Brain microvascular endothelial cell (primary cell): ENCODE data around the gene PKN3.
A peak's percentile ranks its signal among the peaks of the same experiment; 100 is the strongest.

Experiments
- DNase-seq: peaks from one replicate; pipeline ENCODE4 v3.0.0-alpha.2; 2020
- H3K27ac ChIP-seq: fragments of 250-450 bp; sonication (Bioruptor Pico); 2 replicates; pipeline ENCODE4 v1.5.1; 2020; ENCODE audit warnings: mild to moderate bottlenecking, moderate library complexity
- H3K27me3 ChIP-seq: fragments of 250-450 bp; sonication (Bioruptor Pico); replicated peaks from 2 replicates; pipeline ENCODE4 v1.5.1; 2020; ENCODE audit warnings: mild to moderate bottlenecking
- H3K36me3 ChIP-seq: fragments of 250-450 bp; sonication (Bioruptor Pico); replicated peaks from 2 replicates; pipeline ENCODE4 v1.5.1; 2020; ENCODE audit warnings: mild to moderate bottlenecking
- H3K4me3 ChIP-seq: 2 replicates; pipeline ENCODE4 v1.5.1; 2011; ENCODE audit warnings: low read depth, mild to moderate bottlenecking, control low read depth, low read length, moderate library complexity
- CTCF ChIP-seq: IDR thresholded peaks from 2 replicates; pipeline ENCODE4 v1.5.1; 2011; ENCODE audit warnings: low read depth, mild to moderate bottlenecking, moderate library complexity, low read length, control low read depth, inconsistent platforms; ENCODE audit errors: missing control alignments
- in situ Hi-C: cut with HindIII; loops from 2 replicates; pipeline ENCODE4 v1.10.0; 2017; ENCODE audit warnings: low sequenced_read_pairs, low pct_ligation_motif_present

Gene PKN3

DNA sequence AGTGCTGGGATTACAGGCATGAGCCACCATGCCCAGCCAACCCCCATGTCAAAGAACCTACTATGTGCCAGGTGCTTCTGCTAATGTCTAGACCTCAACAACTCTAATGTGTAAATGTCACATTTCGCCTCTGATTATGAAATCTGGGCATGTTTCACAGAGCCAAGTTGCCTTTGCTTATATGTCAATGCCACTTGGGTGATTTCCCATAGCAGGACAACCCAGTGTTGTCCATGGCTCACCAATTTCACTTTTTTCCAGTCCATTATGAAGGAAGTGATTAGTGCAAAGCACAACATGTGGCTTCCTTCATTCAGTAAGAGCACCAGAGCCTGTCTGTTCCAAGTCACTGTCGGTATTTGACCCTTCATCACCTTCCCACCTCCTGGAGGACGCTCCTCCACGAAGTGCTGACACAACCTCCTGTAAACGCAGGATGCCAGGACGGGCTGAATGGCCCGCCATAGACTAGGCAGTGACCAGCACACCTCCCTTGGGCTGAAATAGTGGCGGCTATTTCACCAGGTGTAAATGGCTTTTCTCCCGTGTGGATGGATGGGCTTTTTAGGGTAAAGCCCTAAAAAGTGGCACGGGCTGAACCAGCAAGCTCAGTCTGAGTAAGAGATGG, 962 bp upstream of the PKN3 start:
- DNase-seq, result no peak
- H3K36me3 ChIP-seq, result peaks cover 11% of the 10 kb centered on the region

GRCh38 chr9:128702949-128703615, 779 bp downstream of the PKN3 start:
- no peak overlapping the region for H3K27ac ChIP-seq
- peak; percentile 3 for TF ChIP-seq CTCF
- DNase-seq, result no peak
- peak overlapping the region; percentile 66 for H3K4me3 ChIP-seq
- H3K36me3 ChIP-seq, result no peaks in the 10 kb centered on the region
- no peaks in the 10 kb centered on the region for H3K27me3 ChIP-seq
- in situ Hi-C loops, result no loop called here

More for the DNA sequence above, 962 bp upstream of the PKN3 start:
- no peak overlapping the region for H3K4me3 ChIP-seq
- H3K27ac ChIP-seq, result no peak overlapping the region
- TF ChIP-seq CTCF, result no peak
- in situ Hi-C loops, result no loop called here
- H3K27me3 ChIP-seq, result no peaks in the 10 kb centered on the region

DNA sequence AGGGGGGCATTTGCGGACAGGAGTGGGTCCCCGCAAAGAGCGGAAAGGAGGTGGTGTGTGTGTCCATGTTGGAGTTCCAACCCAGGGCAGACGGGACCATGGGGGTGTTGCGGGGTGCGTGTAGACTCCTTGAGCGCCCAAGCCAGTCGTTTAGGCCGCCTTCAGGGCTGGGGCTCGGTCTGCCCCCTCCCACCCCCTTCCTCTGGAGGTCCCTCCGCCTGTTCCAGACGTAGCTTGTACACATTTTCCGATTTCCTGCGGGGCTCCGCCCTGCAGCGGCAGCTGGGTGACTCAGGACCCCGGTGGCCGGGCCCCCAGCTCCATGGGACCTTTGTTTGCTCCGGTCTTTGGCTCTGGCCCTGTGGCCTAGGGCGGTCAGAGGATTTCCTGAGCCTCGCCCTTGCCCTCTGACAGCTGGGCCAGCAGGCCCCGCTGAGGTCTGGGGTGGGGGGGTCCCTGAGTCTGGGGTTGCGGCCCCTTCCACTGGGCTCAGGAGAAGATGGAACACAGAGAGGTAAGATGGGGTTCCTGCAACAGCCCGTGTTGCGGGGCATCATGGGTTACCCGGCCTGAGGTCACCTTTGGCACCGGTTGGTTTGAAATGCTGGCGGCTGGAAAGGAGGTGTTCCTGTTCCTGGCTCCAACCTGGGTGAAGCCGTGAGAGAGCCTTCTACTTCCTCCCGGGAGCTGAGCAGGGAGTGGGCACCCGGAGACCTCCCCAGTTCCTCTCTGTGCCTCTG, 1.5 kb downstream of the PKN3 start:
- Histone ChIP-seq H3K36me3 (no peaks in the 10 kb centered on the region), H3K27ac (no peak overlapping the region), H3K27me3 (no peaks in the 10 kb centered on the region), H3K4me3 (peak overlapping the region; percentile 66)
- no peak for TF ChIP-seq CTCF
- DNase-seq, result no peak
- in situ Hi-C loops, result no loop called here

DNA sequence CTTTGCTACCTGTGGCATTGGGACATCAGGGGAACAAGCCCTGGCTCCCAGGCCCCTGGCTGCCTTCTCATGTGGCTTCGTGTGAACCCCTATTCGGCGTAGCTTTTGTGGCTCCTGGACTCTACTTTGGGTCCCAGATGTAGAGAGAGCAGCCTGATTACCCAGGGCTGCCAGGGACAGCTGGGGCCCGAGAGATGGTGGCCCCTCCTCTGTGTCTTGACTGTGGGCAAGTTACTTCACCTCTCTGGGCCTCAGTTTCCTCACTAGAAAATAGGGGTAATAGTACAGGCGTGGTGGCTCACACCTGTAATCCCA, 2.0 kb downstream of the PKN3 start:
- Histone ChIP-seq H3K36me3 (no peaks in the 10 kb centered on the region), H3K27ac (no peak overlapping the region), H3K4me3 (no peak overlapping the region), H3K27me3 (no peaks in the 10 kb centered on the region)
- TF ChIP-seq CTCF, result no peak
- no peak for DNase-seq
- in situ Hi-C loops, result no loop called here

GRCh38 chr9:128705051-128705965, 3.0 kb downstream of the PKN3 start:
- H3K27me3 ChIP-seq, result no peaks in the 10 kb centered on the region
- no peak for DNase-seq
- no peaks in the 10 kb centered on the region for H3K36me3 ChIP-seq
- in situ Hi-C loops, result no loop called here
- no peak overlapping the region for H3K27ac ChIP-seq
- TF ChIP-seq CTCF, result no peak
- H3K4me3 ChIP-seq, result no peak overlapping the region
